Neuronal stem cell (in vitro differentiated cells): ENCODE results near the gene DIO3.
A peak's percentile ranks its signal among the peaks of the same experiment; 100 is the strongest.

Source experiments
- DNase-seq: peaks from one replicate; pipeline ENCODE4 v3.0.0-alpha.2; 2013; ENCODE audit warnings: low spot score
- H2AFZ ChIP-seq: one replicate; pipeline ENCODE4 v1.6.1; 2013; ENCODE audit warnings: mild to moderate bottlenecking, low read length, inconsistent platforms
- H2AK5ac ChIP-seq: 2 replicates; pipeline ENCODE4 v1.6.1; 2013; ENCODE audit warnings: low read depth, mild to moderate bottlenecking, inconsistent platforms, low read length, moderate library complexity, mixed read lengths
- H2BK120ac ChIP-seq: 2 replicates; pipeline ENCODE4 v1.6.1; 2013; ENCODE audit warnings: low read depth, mild to moderate bottlenecking, inconsistent platforms, low read length, moderate library complexity, mixed read lengths
- H2BK12ac ChIP-seq: one replicate; pipeline ENCODE4 v1.6.1; 2013; ENCODE audit warnings: low read length, inconsistent platforms
- H2BK15ac ChIP-seq: 2 replicates; pipeline ENCODE4 v1.6.1; 2013; ENCODE audit warnings: mild to moderate bottlenecking, low read length, inconsistent platforms, mixed read lengths
- H2BK5ac ChIP-seq: one replicate; pipeline ENCODE4 v1.6.1; 2013; ENCODE audit warnings: inconsistent platforms, mild to moderate bottlenecking, low read length, moderate library complexity
- H3K14ac ChIP-seq: one replicate; pipeline ENCODE4 v1.6.1; 2013; ENCODE audit warnings: low read length, inconsistent platforms
- H3K18ac ChIP-seq: 2 replicates; pipeline ENCODE4 v1.6.1; 2013; ENCODE audit warnings: low read length, inconsistent platforms
- H3K23ac ChIP-seq: 2 replicates; pipeline ENCODE4 v1.6.1; 2013; ENCODE audit warnings: low read depth, mild to moderate bottlenecking, mixed read lengths, low read length, inconsistent platforms; ENCODE audit not compliant: poor library complexity
- H3K27ac ChIP-seq: replicated peaks from 3 replicates; pipeline ENCODE4 v1.5.1; 2013; ENCODE audit warnings: low read length, inconsistent platforms
- H3K27me3 ChIP-seq, 3 experiments: 2 replicates each; pipeline ENCODE4 v1.6.1; 2013; ENCODE audit warnings: low read length in 3 of 3, mild to moderate bottlenecking in 2 of 3, inconsistent platforms in 1 of 3, low read depth in 1 of 3, mixed read lengths in 1 of 3, moderate library complexity in 1 of 3; ENCODE audit not compliant: control insufficient read depth in 3 of 3, insufficient read depth in 3 of 3
- H3K36me3 ChIP-seq, 2 donors: replicated peaks in 1 of 2; 2 replicates each; pipeline ENCODE4 v1.6.1; 2013; ENCODE audit warnings: low read length in 2 of 2; ENCODE audit not compliant: control insufficient read depth in 2 of 2, insufficient read depth in 2 of 2
- H3K4ac ChIP-seq: 2 replicates; pipeline ENCODE4 v1.6.1; 2013; ENCODE audit warnings: inconsistent platforms, mild to moderate bottlenecking, low read length, moderate library complexity
- H3K4me1 ChIP-seq, 2 donors: 1 replicate in 1 of 2; 2 replicates in 1 of 2; pipeline ENCODE4 v1.6.1; 2013; ENCODE audit warnings: low read length in 2 of 2, low read depth in 1 of 2; ENCODE audit not compliant: control insufficient read depth in 2 of 2, insufficient read depth in 1 of 2
- H3K4me2 ChIP-seq: one replicate; pipeline ENCODE4 v1.6.1; 2013; ENCODE audit warnings: mild to moderate bottlenecking, low read length, inconsistent platforms; ENCODE audit not compliant: insufficient read depth, poor library complexity, severe bottlenecking
- H3K4me3 ChIP-seq, 2 donors: 2 replicates each; pipeline ENCODE4 v1.5.1; 2013; ENCODE audit warnings: low read length in 2 of 2, mild to moderate bottlenecking in 2 of 2, inconsistent platforms in 1 of 2, moderate library complexity in 1 of 2
- H3K79me1 ChIP-seq: one replicate; pipeline ENCODE4 v1.6.1; 2013; ENCODE audit warnings: low read depth, mild to moderate bottlenecking, inconsistent platforms, low read length, moderate library complexity
- H3K9ac ChIP-seq: one replicate; pipeline ENCODE4 v1.6.1; 2013; ENCODE audit warnings: mild to moderate bottlenecking, low read depth, low read length, inconsistent platforms; ENCODE audit not compliant: poor library complexity
- H3K9me3 ChIP-seq, 2 donors: replicated peaks in 1 of 2; 2 replicates each; pipeline versions ENCODE3 to v1.6.1; 2013; ENCODE audit warnings: low read length in 2 of 2, mild to moderate bottlenecking in 2 of 2, inconsistent platforms in 1 of 2, low read depth in 1 of 2, mixed read lengths in 1 of 2, moderate library complexity in 1 of 2; ENCODE audit not compliant: control insufficient read depth in 2 of 2, insufficient read depth in 1 of 2
- H4K8ac ChIP-seq: one replicate; pipeline ENCODE4 v1.6.1; 2013; ENCODE audit warnings: low read depth, mild to moderate bottlenecking, inconsistent platforms, low read length, moderate library complexity
- H4K91ac ChIP-seq: one replicate; pipeline ENCODE4 v1.6.1; 2013; ENCODE audit warnings: low read length, low read depth, mild to moderate bottlenecking, inconsistent platforms; ENCODE audit not compliant: poor library complexity
- WGBS, 2 donors: extraction: QIAGEN DNeasy Blood & Tissue Kit; methylation state at CpG; one replicate each; pipeline ENCODE4 v1.1.7; 2013; ENCODE audit warnings: missing lambda C conversion rate in 2 of 2, mixed read lengths in 1 of 2; ENCODE audit not compliant: insufficient read length in 2 of 2, insufficient replicate concordance in 1 of 2; ENCODE audit errors: extremely low coverage in 2 of 2; 5-methylcytosine and 5-hydroxymethylcytosine counted together

DIO3 gene

GRCh38 chr14:101601606-101602465, 40.5 kb downstream of the DIO3 start:
- no peak overlapping the region for H3K4ac ChIP-seq
- peaks cover 0 to 2% of the 10 kb centered on the region in 2 donors for H3K9me3 ChIP-seq
- peak overlapping the region; percentile 83 for H2BK15ac ChIP-seq
- peak overlapping the region; percentile 96 for H3K23ac ChIP-seq
- peak overlapping the region; percentile 79 for H3K14ac ChIP-seq
- H3K36me3 ChIP-seq: no peaks in the 10 kb centered on the region
- H3K27ac ChIP-seq: no peak overlapping the region
- no peaks in the 10 kb centered on the region for H3K4me1 ChIP-seq
- H4K8ac ChIP-seq: peak overlapping the region; percentile 75
- peak overlapping the region; percentile 39 for H4K91ac ChIP-seq
- H3K4me2 ChIP-seq: no peak overlapping the region
- no CpG with 5 or more reads among the region's 35 CpGs for WGBS, 2 donors
- peak overlapping the region; percentile 57 for H2AK5ac ChIP-seq
- H3K9ac ChIP-seq: no peak overlapping the region
- DNase-seq: no peak
- H3K79me1 ChIP-seq: no peaks in the 10 kb centered on the region
- no peak overlapping the region for H2AFZ ChIP-seq
- peak overlapping the region; percentile 49 for H2BK5ac ChIP-seq
- H3K27me3 ChIP-seq: peaks cover 0 to 29% (median 0%) of the 10 kb centered on the region in 3 experiments
- peak overlapping the region; percentile 84 for H2BK120ac ChIP-seq
- no peak overlapping the region for H3K4me3 ChIP-seq
- peak overlapping the region; percentile 99 for H2BK12ac ChIP-seq
- peak overlapping the region; percentile 74 for H3K18ac ChIP-seq

GRCh38 chr14:101602466-101602840, 41.2 kb downstream of the DIO3 start:
- Histone ChIP-seq H2BK5ac (peak overlapping the region; percentile 49), H3K9me3 (no peaks in the 10 kb centered on the region), H2BK120ac (peak overlapping the region; percentile 9), H3K4me2 (no peak overlapping the region), H2BK15ac (no peak overlapping the region), H3K4me1 (no peaks in the 10 kb centered on the region), H3K14ac (no peak overlapping the region), H3K36me3 (no peaks in the 10 kb centered on the region), H3K4ac (no peak overlapping the region), H4K91ac (no peak overlapping the region), H3K79me1 (no peaks in the 10 kb centered on the region), H3K4me3 (no peak overlapping the region), H3K18ac (peak overlapping the region; percentile 74), H2AFZ (no peak overlapping the region), H3K27ac (no peak overlapping the region), H4K8ac (no peak overlapping the region), H3K23ac (peak overlapping the region; percentile 96), H3K27me3 (peaks cover 0 to 29% (median 0%) of the 10 kb centered on the region in 3 experiments), H3K9ac (no peak overlapping the region), H2BK12ac (peak overlapping the region; percentile 99), H2AK5ac (peak overlapping the region; percentile 57)
- no peak for DNase-seq
- WGBS, 2 donors: no CpG with 5 or more reads among the region's 12 CpGs

- Histone ChIP-seq H3K4ac (no peak overlapping the region), H2AK5ac (no peak overlapping the region), H3K18ac (no peak overlapping the region), H2AFZ (no peak overlapping the region), H3K9me3 (no peaks in the 10 kb centered on the region), H3K36me3 (no peaks in the 10 kb centered on the region), H3K14ac (no peak overlapping the region), H4K8ac (no peak overlapping the region), H3K79me1 (no peaks in the 10 kb centered on the region), H3K27me3 (peaks cover 0 to 35% (median 0%) of the 10 kb centered on the region in 3 experiments), H3K4me2 (no peak overlapping the region), H2BK12ac (no peak overlapping the region), H2BK15ac (no peak overlapping the region), H2BK120ac (no peak overlapping the region), H2BK5ac (no peak overlapping the region), H3K9ac (no peak overlapping the region), H3K23ac (no peak overlapping the region), H3K4me1 (no peaks in the 10 kb centered on the region), H3K4me3 (no peak overlapping the region), H4K91ac (no peak overlapping the region), H3K27ac (no peak overlapping the region)
- no CpG with 5 or more reads among the region's 8 CpGs for WGBS, 2 donors
- DNase-seq: no peak
Measured at GRCh38 chr14:101603096-101603495, 41.8 kb downstream of the DIO3 start.

- Histone ChIP-seq H4K8ac (no peak overlapping the region), H2AK5ac (peak overlapping the region; percentile 51), H3K4me2 (no peak overlapping the region), H3K4me3 (no peak overlapping the region), H3K18ac (peak overlapping the region; percentile 81), H3K9me3 (no peaks in the 10 kb centered on the region), H2BK120ac (no peak overlapping the region), H3K4me1 (no peaks in the 10 kb centered on the region), H3K79me1 (no peaks in the 10 kb centered on the region), H2AFZ (no peak overlapping the region), H3K27me3 (peaks cover 0 to 43% (median 0%) of the 10 kb centered on the region in 3 experiments), H3K36me3 (no peaks in the 10 kb centered on the region), H2BK15ac (no peak overlapping the region), H2BK12ac (no peak overlapping the region), H3K9ac (no peak overlapping the region), H3K27ac (no peak overlapping the region), H2BK5ac (no peak overlapping the region), H3K23ac (no peak overlapping the region), H3K4ac (no peak overlapping the region), H3K14ac (no peak overlapping the region), H4K91ac (no peak overlapping the region)
- WGBS, 2 donors: no CpG with 5 or more reads among the region's 9 CpGs
- no peak for DNase-seq
Measured at GRCh38 chr14:101604228-101604934, 43.1 kb downstream of the DIO3 start.
